HepG2 (cell line): ENCODE data around the gene INTS2. TPM values are rescaled to one million over a fixed set of nuclear protein-coding genes. Genes with fewer than 3 reads are reported as not detected.

Source experiments
- ATF5 ChIP-seq: sonication (generic); formaldehyde crosslinking; IDR thresholded peaks from 2 replicates; pipeline ENCODE4 v1.4.0; 2020; ENCODE audit warnings: mild to moderate bottlenecking, low read depth, missing genetic modification reagents
- CBFB ChIP-seq: sonication (generic); formaldehyde crosslinking; IDR thresholded peaks from 2 replicates; pipeline ENCODE4 v1.4.0; 2020; ENCODE audit warnings: missing genetic modification reagents
- CBX5 ChIP-seq: sonication (generic); formaldehyde crosslinking; IDR thresholded peaks from 2 replicates; pipeline ENCODE4 v1.4.0; 2020; ENCODE audit warnings: missing genetic modification reagents, borderline replicate concordance
- CC2D1A ChIP-seq: sonication (generic); formaldehyde crosslinking; IDR thresholded peaks from 2 replicates; pipeline ENCODE4 v1.8.1; 2023; ENCODE audit warnings: mild to moderate bottlenecking, missing genetic modification reagents
- CSRNP1 ChIP-seq: sonication (generic); formaldehyde crosslinking; IDR thresholded peaks from 2 replicates; pipeline ENCODE4 v1.8.1; 2023; ENCODE audit warnings: mild to moderate bottlenecking, missing genetic modification reagents
- FOXM1 ChIP-seq: sonication (generic); formaldehyde crosslinking; IDR thresholded peaks from 2 replicates; pipeline ENCODE4 v1.5.0; 2020; ENCODE audit warnings: missing genetic modification reagents
- KLF16 ChIP-seq, 2 experiments: sonication (generic) in 1 of 2; formaldehyde crosslinking in 1 of 2; IDR thresholded peaks; 2 replicates each; pipeline versions ENCODE4 v1.6.1 to v1.8.0; 2016 to 2023; ENCODE audit warnings: missing genetic modification reagents in 2 of 2, missing compliant biosample characterization in 1 of 2
- MTA1 ChIP-seq: sonication (generic); formaldehyde crosslinking; IDR thresholded peaks from 2 replicates; pipeline ENCODE4 v1.4.0; 2020; ENCODE audit warnings: missing genetic modification reagents, mild to moderate bottlenecking, borderline replicate concordance
- NPAS2 ChIP-seq: sonication (generic); formaldehyde crosslinking; IDR thresholded peaks from 2 replicates; pipeline ENCODE4 v1.8.0; 2022; ENCODE audit warnings: mild to moderate bottlenecking, missing genetic modification reagents, borderline replicate concordance
- PAWR ChIP-seq: sonication (generic); formaldehyde crosslinking; IDR thresholded peaks from 2 replicates; pipeline ENCODE4 v1.4.0; 2020; ENCODE audit warnings: missing genetic modification reagents, mild to moderate bottlenecking, borderline replicate concordance
- STAT6 ChIP-seq: sonication (generic); formaldehyde crosslinking; IDR thresholded peaks from 2 replicates; pipeline ENCODE4 v1.4.0; 2020; ENCODE audit warnings: missing genetic modification reagents, mild to moderate bottlenecking, borderline replicate concordance
- U2AF1 ChIP-seq: fragments of 200-400 bp; formaldehyde crosslinking; optimal IDR thresholded peaks from 2 replicates; pipeline ENCODE3; 2017; ENCODE audit warnings: mild to moderate bottlenecking, low read depth, low read length
- ZNF180 ChIP-seq: sonication (generic); formaldehyde crosslinking; IDR thresholded peaks from 2 replicates; pipeline ENCODE4 v1.4.0; 2020; ENCODE audit warnings: low read depth, missing genetic modification reagents, borderline replicate concordance
- ZNF30 ChIP-seq: sonication (generic); formaldehyde crosslinking; IDR thresholded peaks from 2 replicates; pipeline ENCODE4 v1.5.0; 2020; ENCODE audit warnings: mild to moderate bottlenecking, missing genetic modification reagents
- ZNF607 ChIP-seq: sonication (generic); formaldehyde crosslinking; IDR thresholded peaks from 2 replicates; pipeline ENCODE4 v1.5.1; 2020; ENCODE audit warnings: missing genetic modification reagents, mild to moderate bottlenecking, borderline replicate concordance
- ZNF772 ChIP-seq: sonication (generic); formaldehyde crosslinking; IDR thresholded peaks from 2 replicates; pipeline ENCODE4 v1.5.0; 2020; ENCODE audit warnings: mild to moderate bottlenecking, missing genetic modification reagents
- ZSCAN12 ChIP-seq: sonication (generic); formaldehyde crosslinking; IDR thresholded peaks from 2 replicates; pipeline ENCODE4 v1.9.0; 2021; ENCODE audit warnings: mild to moderate bottlenecking, missing genetic modification reagents
- polyA plus RNA-seq, 8 experiments: library from polyadenylated mRNA; depleted of rRNA in 3 of 8; stranded (reverse) in 7 of 8; unstranded in 1 of 8; fragments of >200 nt; fragmentation: Illumina TruSeq in 4 of 8; extraction: Trizol in 4 of 8; gene quantifications; 2 replicates each; pipeline versions ENCODE4 v1.2.1 to v1.2.3, GENCODE V29; 2011 to 2016; ENCODE audit warnings: low read depth in 4 of 8, missing spikeins in 1 of 8, mixed read lengths in 1 of 8; ENCODE audit not compliant: insufficient read depth in 1 of 8
- total RNA-seq, 5 experiments: library from RNA; depleted of rRNA; stranded (reverse); fragments of >200 nt; fragmentation: Illumina TruSeq; extraction: Trizol; gene quantifications; 2 replicates each; pipeline ENCODE4 v1.2.3, GENCODE V29; 2016; ENCODE audit warnings: low read depth in 1 of 5
- TF ChIP-seq, protein P1 (sequence below): sonication (generic); formaldehyde crosslinking; IDR thresholded peaks from 2 replicates; pipeline ENCODE4 v1.8.0; 2022; ENCODE audit warnings: mild to moderate bottlenecking, missing genetic modification reagents
- TF ChIP-seq, protein P2 (sequence below): sonication (generic); formaldehyde crosslinking; IDR thresholded peaks from 2 replicates; pipeline ENCODE4 v1.5.0; 2020; ENCODE audit warnings: mild to moderate bottlenecking, missing genetic modification reagents, moderate library complexity

Gene INTS2
- total and polyA plus RNA-seq, 2 of the 13 experiments (the other 11 are each of a cell fraction or from before 2014, with no cell fraction given) = 20.5 to 30.2 TPM

DNA sequence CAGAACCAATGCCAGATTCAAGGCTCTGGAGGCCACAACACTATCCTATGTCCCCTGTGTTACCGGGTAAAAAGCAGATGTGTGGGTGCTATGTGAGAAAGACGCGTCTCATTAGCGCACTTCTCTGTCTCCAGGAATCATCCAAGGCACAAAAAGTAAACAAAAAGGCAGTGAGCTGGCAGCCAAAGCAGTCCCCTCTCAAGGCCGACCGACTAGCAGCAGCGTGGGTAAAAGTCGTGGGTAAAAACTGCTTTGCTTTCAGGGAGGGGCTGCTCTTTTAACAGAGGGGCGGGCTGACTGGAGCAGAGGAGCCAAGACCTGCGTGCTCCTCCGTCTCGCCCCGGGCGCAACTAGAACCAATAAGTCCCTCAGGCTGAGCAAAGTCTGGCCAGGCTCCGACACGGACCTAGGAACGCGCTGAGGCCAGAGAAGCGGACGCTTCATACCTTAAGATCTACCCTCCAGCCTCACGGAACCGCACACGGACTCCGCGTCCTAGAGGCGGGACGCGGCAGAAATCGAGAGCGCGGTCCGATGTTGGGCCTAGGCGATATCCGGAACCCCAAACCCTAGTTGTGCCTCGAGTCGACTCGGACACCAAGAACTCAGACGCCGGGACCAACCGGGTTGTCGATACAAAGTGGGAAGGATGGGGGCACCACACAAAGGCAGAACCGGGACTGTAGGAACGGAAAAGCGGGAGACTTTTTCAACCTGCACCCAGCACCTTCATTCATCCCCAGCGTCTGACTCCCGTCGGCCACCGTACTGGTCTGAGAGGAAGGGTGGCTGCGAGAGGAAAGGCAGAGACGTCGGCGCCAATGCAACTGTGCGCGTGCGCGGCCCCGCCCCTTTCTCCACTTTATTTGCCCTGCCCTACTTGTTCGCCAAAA is at the start of gene INTS2 (continued):
- TF ChIP-seq STAT6 (CRISPR knock-in tag) = peak; percentile 94
- TF ChIP-seq CSRNP1 (CRISPR knock-in tag) = peak; percentile 91
- TF ChIP-seq PAWR (CRISPR knock-in tag) = 0 out of 2 replicates have a peak, but pooled peaks have one; percentile 17
- peak; percentile 95; the same call in 1 of the 2 replicates for TF ChIP-seq MTA1 (CRISPR knock-in tag)
- no peak for TF ChIP-seq NPAS2
- TF ChIP-seq CBFB (CRISPR knock-in tag) = peak; percentile 59; the same call in 1 of the 2 replicates
- TF ChIP-seq ZNF180 = no peak
- TF ChIP-seq, protein P1, sequence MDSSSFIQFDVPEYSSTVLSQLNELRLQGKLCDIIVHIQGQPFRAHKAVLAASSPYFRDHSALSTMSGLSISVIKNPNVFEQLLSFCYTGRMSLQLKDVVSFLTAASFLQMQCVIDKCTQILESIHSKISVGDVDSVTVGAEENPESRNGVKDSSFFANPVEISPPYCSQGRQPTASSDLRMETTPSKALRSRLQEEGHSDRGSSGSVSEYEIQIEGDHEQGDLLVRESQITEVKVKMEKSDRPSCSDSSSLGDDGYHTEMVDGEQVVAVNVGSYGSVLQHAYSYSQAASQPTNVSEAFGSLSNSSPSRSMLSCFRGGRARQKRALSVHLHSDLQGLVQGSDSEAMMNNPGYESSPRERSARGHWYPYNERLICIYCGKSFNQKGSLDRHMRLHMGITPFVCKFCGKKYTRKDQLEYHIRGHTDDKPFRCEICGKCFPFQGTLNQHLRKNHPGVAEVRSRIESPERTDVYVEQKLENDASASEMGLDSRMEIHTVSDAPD (CRISPR knock-in tag) = no peak
- TF ChIP-seq CC2D1A (CRISPR knock-in tag) = no peak
- peak in 1 of 2 experiments; percentile 79; a peak in 2 of 4 replicates for TF ChIP-seq KLF16 (CRISPR knock-in tag; IDR thresholded peaks at IDR 0.05)
- no peak for TF ChIP-seq ZNF30 (CRISPR knock-in tag)
- TF ChIP-seq U2AF1 = peak; percentile 99
- 0 out of 2 replicates have a peak, but pooled peaks have one; percentile 30 for TF ChIP-seq CBX5 (CRISPR knock-in tag)
- TF ChIP-seq FOXM1 = no peak
- peak; percentile 94 for TF ChIP-seq ZNF772 (CRISPR knock-in tag)
- TF ChIP-seq ATF5 (CRISPR knock-in tag) = peak; percentile 26; the same call in 1 of the 2 replicates
- TF ChIP-seq, protein P2, sequence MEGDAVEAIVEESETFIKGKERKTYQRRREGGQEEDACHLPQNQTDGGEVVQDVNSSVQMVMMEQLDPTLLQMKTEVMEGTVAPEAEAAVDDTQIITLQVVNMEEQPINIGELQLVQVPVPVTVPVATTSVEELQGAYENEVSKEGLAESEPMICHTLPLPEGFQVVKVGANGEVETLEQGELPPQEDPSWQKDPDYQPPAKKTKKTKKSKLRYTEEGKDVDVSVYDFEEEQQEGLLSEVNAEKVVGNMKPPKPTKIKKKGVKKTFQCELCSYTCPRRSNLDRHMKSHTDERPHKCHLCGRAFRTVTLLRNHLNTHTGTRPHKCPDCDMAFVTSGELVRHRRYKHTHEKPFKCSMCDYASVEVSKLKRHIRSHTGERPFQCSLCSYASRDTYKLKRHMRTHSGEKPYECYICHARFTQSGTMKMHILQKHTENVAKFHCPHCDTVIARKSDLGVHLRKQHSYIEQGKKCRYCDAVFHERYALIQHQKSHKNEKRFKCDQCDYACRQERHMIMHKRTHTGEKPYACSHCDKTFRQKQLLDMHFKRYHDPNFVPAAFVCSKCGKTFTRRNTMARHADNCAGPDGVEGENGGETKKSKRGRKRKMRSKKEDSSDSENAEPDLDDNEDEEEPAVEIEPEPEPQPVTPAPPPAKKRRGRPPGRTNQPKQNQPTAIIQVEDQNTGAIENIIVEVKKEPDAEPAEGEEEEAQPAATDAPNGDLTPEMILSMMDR (CRISPR knock-in tag) = no peak; the same call in 1 of the 2 replicates
- TF ChIP-seq ZSCAN12 (CRISPR knock-in tag) = no peak; the same call in 1 of the 2 replicates
- peak; percentile 75; the same call in 1 of the 2 replicates for TF ChIP-seq ZNF607 (CRISPR knock-in tag)
